IMR-90 (cell line): ENCODE data around the gene CALY.

Experiments
- BHLHE40 ChIP-seq: fragments of 150-350 bp; IDR thresholded peaks from 2 replicates; pipeline ENCODE4 v1.6.1; 2016; ENCODE audit warnings: mild to moderate bottlenecking, low read depth, low read length
- CTCF ChIP-seq: conservative IDR thresholded peaks from 2 replicates; pipeline ENCODE4 v1.5.1; 2012; ENCODE audit warnings: mild to moderate bottlenecking, low read depth, low read length, improper control_type of control experiment
- ELK1 ChIP-seq: fragments of 150-350 bp; IDR thresholded peaks from 2 replicates; pipeline ENCODE4 v1.6.1; 2016; ENCODE audit warnings: low read depth, mild to moderate bottlenecking, low read length, moderate library complexity, borderline replicate concordance
- FOS ChIP-seq: fragments of 150-350 bp; IDR thresholded peaks from 2 replicates; pipeline ENCODE4 v1.6.1; 2016; ENCODE audit warnings: low read depth, low read length
- MAFK ChIP-seq: IDR thresholded peaks from 2 replicates; pipeline ENCODE4 v1.6.1; 2012; ENCODE audit warnings: low read depth, low read length, improper control_type of control experiment
- MAZ ChIP-seq: IDR thresholded peaks from 2 replicates; pipeline ENCODE4 v1.6.1; 2012; ENCODE audit warnings: low read depth, mild to moderate bottlenecking, low read length, improper control_type of control experiment, moderate library complexity, borderline replicate concordance
- NFE2L2 ChIP-seq: fragments of 150-350 bp; IDR thresholded peaks from 2 replicates; pipeline ENCODE4 v1.6.1; 2016; ENCODE audit warnings: low read depth, mild to moderate bottlenecking, low read length
- POLR2A ChIP-seq: IDR thresholded peaks from 2 replicates; pipeline ENCODE4 v1.6.1; 2012; ENCODE audit warnings: mild to moderate bottlenecking, low read depth, low read length
- SMC3 ChIP-seq: fragments of 150-350 bp; IDR thresholded peaks from 2 replicates; pipeline ENCODE4 v1.6.1; 2016; ENCODE audit warnings: low read depth, mild to moderate bottlenecking, antibody characterized with exemption, low read length, moderate library complexity

GRCh38 chr10:133277993-133278576, 58.6 kb downstream of the CALY start:
- TF ChIP-seq SMC3 (no peak), NFE2L2 (no peak), POLR2A (no peak), CTCF (no peak), FOS (no peak), BHLHE40 (no peak), MAFK (no peak), ELK1 (no peak), MAZ (no peak)
